HL-60 (cell line): ENCODE results near the gene DOCK1.

Experiments
- DNase-seq, 2 experiments: peaks; one replicate each; pipeline ENCODE4 v3.0.0-alpha.2; 2010 to 2020; ENCODE audit warnings: low read depth in 1 of 2, low spot score in 1 of 2
- H3K27ac ChIP-seq: fragments of 250-450 bp; sonication (Bioruptor Pico); replicated peaks from 2 replicates; pipeline ENCODE4 v1.5.1; 2020; ENCODE audit warnings: mild to moderate bottlenecking, moderate library complexity
- H3K27me3 ChIP-seq: fragments of 250-450 bp; sonication (Bioruptor Pico); 2 replicates; pipeline ENCODE4 v1.5.1; 2021; ENCODE audit warnings: mild to moderate bottlenecking, moderate library complexity; ENCODE audit not compliant: insufficient read depth, poor library complexity, severe bottlenecking
- H3K4me3 ChIP-seq: replicated peaks from 2 replicates; pipeline ENCODE4 v1.5.1; 2011; ENCODE audit warnings: mild to moderate bottlenecking, control low read depth, low read length; ENCODE audit not compliant: insufficient read depth
- CTCF ChIP-seq: IDR thresholded peaks from one replicate; pipeline ENCODE4 v1.5.1; 2011; ENCODE audit warnings: low read length, control low read depth, inconsistent platforms; ENCODE audit not compliant: insufficient read depth
- GABPA ChIP-seq: IDR thresholded peaks from 2 replicates; pipeline ENCODE4 v1.6.1; 2012; ENCODE audit warnings: low read depth
- POLR2AphosphoS5 ChIP-seq: IDR thresholded peaks from 2 replicates; pipeline ENCODE4 v1.6.1; 2012; ENCODE audit warnings: low read depth
- REST ChIP-seq: IDR thresholded peaks from 2 replicates; pipeline ENCODE4 v1.6.1; 2012; ENCODE audit warnings: low read depth; ENCODE audit not compliant: insufficient replicate concordance
- SPI1 ChIP-seq: IDR thresholded peaks from 2 replicates; pipeline ENCODE4 v1.6.1; 2012; ENCODE audit warnings: low read depth, mild to moderate bottlenecking, borderline replicate concordance

Gene DOCK1

GRCh38 chr10:126919426-126919825 lies 14.2 kb downstream of the DOCK1 start:
- TF ChIP-seq GABPA (no peak), CTCF (no peak), POLR2AphosphoS5 (no peak), SPI1 (no peak), REST (no peak)
- Histone ChIP-seq H3K4me3 (no peak overlapping the region), H3K27ac (no peak overlapping the region), H3K27me3 (no peaks in the 10 kb centered on the region)
- DNase-seq: no peak

GRCh38 chr10:126921162-126921561 lies 15.9 kb downstream of the DOCK1 start:
- no peak for TF ChIP-seq REST
- DNase-seq: no peak
- Histone ChIP-seq H3K4me3 (no peak overlapping the region), H3K27me3 (no peaks in the 10 kb centered on the region), H3K27ac (no peak overlapping the region)

GRCh38 chr10:126921974-126922525 lies 16.8 kb downstream of the DOCK1 start:
- Histone ChIP-seq H3K4me3 (no peak overlapping the region), H3K27ac (no peak overlapping the region), H3K27me3 (no peaks in the 10 kb centered on the region)
- TF ChIP-seq GABPA (no peak), SPI1 (no peak), CTCF (no peak), POLR2AphosphoS5 (no peak), REST (no peak)
- no peak for DNase-seq
